Measurements from ENCODE around the gene ARHGAP15. TPM values are rescaled to one million over a fixed set of nuclear protein-coding genes. Genes with fewer than 3 reads are reported as not detected.

Gene ARHGAP15
- total RNA-seq, 2 experiments from 2014 or later, result 72.1 to 98.4 TPM

DNA sequence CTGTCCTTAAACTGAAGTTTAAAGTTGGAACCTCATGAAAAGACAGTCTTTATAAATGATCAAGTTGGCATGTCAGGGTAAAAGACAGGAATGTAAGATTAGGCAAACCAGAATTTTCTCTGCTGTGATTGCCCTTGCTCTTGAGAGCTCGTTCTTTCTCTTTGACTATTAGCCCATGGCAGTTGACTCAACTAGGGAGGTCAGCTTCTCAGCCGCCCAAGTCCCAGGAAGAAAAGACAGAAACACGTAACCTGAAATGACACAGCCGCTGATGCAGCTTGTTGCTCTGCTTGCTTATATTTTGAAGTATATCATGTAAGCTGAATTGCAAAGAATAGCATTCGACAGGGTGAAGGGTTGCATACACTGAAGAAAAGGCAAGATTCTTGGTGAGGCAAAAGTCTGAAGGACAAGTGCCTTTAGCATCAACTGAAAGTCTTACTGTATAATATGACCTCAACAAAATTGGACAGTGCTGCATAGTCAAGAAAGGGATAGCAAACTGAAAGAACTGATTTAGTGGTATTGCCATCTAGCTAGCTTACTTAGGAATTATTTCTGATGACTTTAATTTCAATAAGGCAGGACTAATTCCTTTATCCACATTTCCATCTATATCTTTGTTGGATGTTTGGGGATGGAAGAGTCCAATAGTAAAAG is 54.7 kb downstream of the ARHGAP15 start:
- no peak for DNase-seq (ENCODE audit: low spot score)
- Histone ChIP-seq H3K4me2 (ENCODE audit: low read length) (no peak overlapping the region), H4K20me1 (ENCODE audit: insufficient read depth, low read length) (no peaks in the 10 kb centered on the region), H3K9me3 (ENCODE audit: low read length) (peaks cover 10% of the 10 kb centered on the region; the same call in 1 of the 2 replicates), H3K4me1 (ENCODE audit: insufficient read depth, low read length, poor library complexity, severe bottlenecking) (peaks cover 5% of the 10 kb centered on the region), H3K9me2 (ENCODE audit: insufficient read depth, low read length) (no peaks in the 10 kb centered on the region), H3K4me3 (ENCODE audit: low read depth, low read length, poor library complexity, severe bottlenecking) (no peak overlapping the region), H3K79me2 (ENCODE audit: insufficient read depth, low read depth, low read length) (peaks cover 6% of the 10 kb centered on the region; the same call in 1 of the 2 replicates), H3K27ac (ENCODE audit: low read depth, low read length, poor library complexity, severe bottlenecking) (no peak overlapping the region), H3K36me3 (ENCODE audit: insufficient read depth, low read length) (peaks cover 21% of the 10 kb centered on the region), H2AFZ (ENCODE audit: low read length) (no peak overlapping the region)
- intact Hi-C loops (cut with micrococcal nuclease; ENCODE audit: unreplicated experiment), result no loop called here
- ChIA-PET CTCF (ENCODE audit: unreplicated experiment) (no interaction called here), POLR2A (interaction anchor here (0.7 to 1.6 kb wide), 11 partner anchors 10 to 112 kb away, joined by 3 to 5 read pairs (median 3); no protein-coding TSS in a partner anchor)
- BruUV-seq (replicated peaks), result no TSS peak
- TF ChIP-seq, protein P1, sequence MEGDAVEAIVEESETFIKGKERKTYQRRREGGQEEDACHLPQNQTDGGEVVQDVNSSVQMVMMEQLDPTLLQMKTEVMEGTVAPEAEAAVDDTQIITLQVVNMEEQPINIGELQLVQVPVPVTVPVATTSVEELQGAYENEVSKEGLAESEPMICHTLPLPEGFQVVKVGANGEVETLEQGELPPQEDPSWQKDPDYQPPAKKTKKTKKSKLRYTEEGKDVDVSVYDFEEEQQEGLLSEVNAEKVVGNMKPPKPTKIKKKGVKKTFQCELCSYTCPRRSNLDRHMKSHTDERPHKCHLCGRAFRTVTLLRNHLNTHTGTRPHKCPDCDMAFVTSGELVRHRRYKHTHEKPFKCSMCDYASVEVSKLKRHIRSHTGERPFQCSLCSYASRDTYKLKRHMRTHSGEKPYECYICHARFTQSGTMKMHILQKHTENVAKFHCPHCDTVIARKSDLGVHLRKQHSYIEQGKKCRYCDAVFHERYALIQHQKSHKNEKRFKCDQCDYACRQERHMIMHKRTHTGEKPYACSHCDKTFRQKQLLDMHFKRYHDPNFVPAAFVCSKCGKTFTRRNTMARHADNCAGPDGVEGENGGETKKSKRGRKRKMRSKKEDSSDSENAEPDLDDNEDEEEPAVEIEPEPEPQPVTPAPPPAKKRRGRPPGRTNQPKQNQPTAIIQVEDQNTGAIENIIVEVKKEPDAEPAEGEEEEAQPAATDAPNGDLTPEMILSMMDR (conservative IDR thresholded peaks at IDR 0.05; ENCODE audit: low read length), result no peak

DNA sequence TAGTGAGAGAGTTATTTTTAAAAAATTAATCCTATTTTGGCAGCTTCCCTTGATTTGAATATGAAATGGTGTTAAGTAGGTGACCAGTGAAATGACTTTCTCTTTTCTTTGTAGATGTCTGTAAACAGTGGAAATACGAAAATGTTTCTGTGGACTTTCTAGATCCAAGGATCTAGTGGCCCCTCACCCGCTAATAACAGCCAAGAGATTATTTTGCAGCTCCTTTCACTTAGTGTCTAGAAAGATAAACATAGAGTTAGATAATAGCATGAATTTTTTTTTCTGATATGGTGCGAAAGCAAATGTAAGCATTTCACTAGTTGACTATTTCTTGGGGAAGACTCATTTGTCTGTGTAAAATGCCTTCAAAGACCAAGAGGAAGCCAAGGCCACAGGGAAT is 57.7 kb downstream of the ARHGAP15 start:
- Histone ChIP-seq H3K79me2 (ENCODE audit: insufficient read depth, low read depth, low read length) (no peaks in the 10 kb centered on the region), H3K9me2 (ENCODE audit: insufficient read depth, low read length) (no peaks in the 10 kb centered on the region), H2AFZ (ENCODE audit: low read length) (no peak overlapping the region), H3K9me3 (ENCODE audit: low read length) (no peaks in the 10 kb centered on the region), H3K4me1 (ENCODE audit: insufficient read depth, low read length, poor library complexity, severe bottlenecking) (no peaks in the 10 kb centered on the region), H3K4me2 (ENCODE audit: low read length) (no peak overlapping the region), H3K36me3 (ENCODE audit: insufficient read depth, low read length) (peaks cover 13% of the 10 kb centered on the region), H4K20me1 (ENCODE audit: insufficient read depth, low read length) (no peaks in the 10 kb centered on the region; the same call in 1 of the 2 replicates), H3K27ac (ENCODE audit: low read depth, low read length, poor library complexity, severe bottlenecking) (no peak overlapping the region), H3K4me3 (ENCODE audit: low read depth, low read length, poor library complexity, severe bottlenecking) (no peak overlapping the region)
- BruUV-seq (replicated peaks), result no TSS peak
- ChIA-PET CTCF (ENCODE audit: unreplicated experiment) (no interaction called here), POLR2A (interaction anchor here (2.3 kb wide), 1 partner anchor 11 kb away, joined by 7 read pairs; no protein-coding TSS in a partner anchor)
- no peak for TF ChIP-seq EZH2phosphoT487 (IDR thresholded peaks at IDR 0.05; ENCODE audit: borderline replicate concordance, low read depth, low read length)
- TF ChIP-seq, protein P1 (conservative IDR thresholded peaks at IDR 0.05; ENCODE audit: low read length), result no peak
- intact Hi-C loops (cut with micrococcal nuclease; ENCODE audit: unreplicated experiment), result no loop called here
- no peak for DNase-seq (ENCODE audit: low spot score)

DNA sequence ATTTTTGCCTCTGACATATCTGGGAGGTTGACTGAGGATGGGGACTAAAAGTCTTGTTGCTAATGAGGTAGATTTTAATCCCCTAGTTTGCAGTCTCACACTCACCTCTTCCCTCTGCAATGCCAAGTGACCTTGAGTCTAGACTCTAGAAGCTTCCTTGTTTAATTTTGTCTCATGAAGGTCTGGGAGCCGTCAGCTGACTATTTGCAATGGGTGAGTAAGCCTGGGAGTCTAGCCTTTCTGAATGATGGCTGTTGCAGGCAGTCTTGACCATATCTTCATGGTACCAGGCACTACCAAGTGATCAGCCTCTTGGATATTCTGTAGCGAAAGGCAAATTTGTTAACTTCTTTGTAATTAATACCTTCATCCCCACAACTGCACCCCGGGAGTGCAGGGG is 61.2 kb downstream of the ARHGAP15 start:
- peaks cover 19% of the 10 kb centered on the region for H3K36me3 ChIP-seq (ENCODE audit: insufficient read depth, low read length)
- H3K9me3 ChIP-seq (ENCODE audit: low read length), result no peaks in the 10 kb centered on the region
- H3K4me2 ChIP-seq (ENCODE audit: low read length), result no peak overlapping the region
- ChIA-PET POLR2A (no interaction called here), CTCF (ENCODE audit: unreplicated experiment) (no interaction called here)
- no peak overlapping the region for H3K4me3 ChIP-seq (ENCODE audit: low read depth, low read length, poor library complexity, severe bottlenecking)
- no peaks in the 10 kb centered on the region for H3K4me1 ChIP-seq (ENCODE audit: insufficient read depth, low read length, poor library complexity, severe bottlenecking)
- H2AFZ ChIP-seq (ENCODE audit: low read length), result no peak overlapping the region
- no peak overlapping the region for H3K27ac ChIP-seq (ENCODE audit: low read depth, low read length, poor library complexity, severe bottlenecking)
- no peaks in the 10 kb centered on the region for H3K79me2 ChIP-seq (ENCODE audit: insufficient read depth, low read depth, low read length)
- DNase-seq (ENCODE audit: low spot score), result no peak
- no peak for TF ChIP-seq EZH2phosphoT487 (IDR thresholded peaks at IDR 0.05; ENCODE audit: borderline replicate concordance, low read depth, low read length)
- TF ChIP-seq, protein P1 (conservative IDR thresholded peaks at IDR 0.05; ENCODE audit: low read length), result no peak
- no TSS peak for BruUV-seq (replicated peaks)
- H4K20me1 ChIP-seq (ENCODE audit: insufficient read depth, low read length), result no peaks in the 10 kb centered on the region; the same call in 1 of the 2 replicates
- intact Hi-C loops (cut with micrococcal nuclease; ENCODE audit: unreplicated experiment), result no loop called here
- H3K9me2 ChIP-seq (ENCODE audit: insufficient read depth, low read length), result no peaks in the 10 kb centered on the region

Measured in OCI-LY7 (cell line).